GM12873 (cell line): Measurements from ENCODE around the gene SHPK.

ENCODE experiments used
- TF ChIP-seq, protein P1 (sequence below): IDR thresholded peaks from 2 replicates; pipeline ENCODE4 v1.5.1; 2012; ENCODE audit warnings: low read depth, mild to moderate bottlenecking, moderate library complexity, low read length, control low read depth; ENCODE audit not compliant: insufficient read depth; ENCODE audit errors: missing control alignments

Gene SHPK

GRCh38 chr17:3635474-3636153, 436 bp downstream of the SHPK start:
- TF ChIP-seq, protein P1, sequence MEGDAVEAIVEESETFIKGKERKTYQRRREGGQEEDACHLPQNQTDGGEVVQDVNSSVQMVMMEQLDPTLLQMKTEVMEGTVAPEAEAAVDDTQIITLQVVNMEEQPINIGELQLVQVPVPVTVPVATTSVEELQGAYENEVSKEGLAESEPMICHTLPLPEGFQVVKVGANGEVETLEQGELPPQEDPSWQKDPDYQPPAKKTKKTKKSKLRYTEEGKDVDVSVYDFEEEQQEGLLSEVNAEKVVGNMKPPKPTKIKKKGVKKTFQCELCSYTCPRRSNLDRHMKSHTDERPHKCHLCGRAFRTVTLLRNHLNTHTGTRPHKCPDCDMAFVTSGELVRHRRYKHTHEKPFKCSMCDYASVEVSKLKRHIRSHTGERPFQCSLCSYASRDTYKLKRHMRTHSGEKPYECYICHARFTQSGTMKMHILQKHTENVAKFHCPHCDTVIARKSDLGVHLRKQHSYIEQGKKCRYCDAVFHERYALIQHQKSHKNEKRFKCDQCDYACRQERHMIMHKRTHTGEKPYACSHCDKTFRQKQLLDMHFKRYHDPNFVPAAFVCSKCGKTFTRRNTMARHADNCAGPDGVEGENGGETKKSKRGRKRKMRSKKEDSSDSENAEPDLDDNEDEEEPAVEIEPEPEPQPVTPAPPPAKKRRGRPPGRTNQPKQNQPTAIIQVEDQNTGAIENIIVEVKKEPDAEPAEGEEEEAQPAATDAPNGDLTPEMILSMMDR = no peak

GRCh38 chr17:3632287-3632686, 3.8 kb downstream of the SHPK start:
- TF ChIP-seq, protein P1 = no peak

GRCh38 chr17:3630781-3631180, 5.3 kb downstream of the SHPK start:
- TF ChIP-seq, protein P1 = no peak

DNA sequence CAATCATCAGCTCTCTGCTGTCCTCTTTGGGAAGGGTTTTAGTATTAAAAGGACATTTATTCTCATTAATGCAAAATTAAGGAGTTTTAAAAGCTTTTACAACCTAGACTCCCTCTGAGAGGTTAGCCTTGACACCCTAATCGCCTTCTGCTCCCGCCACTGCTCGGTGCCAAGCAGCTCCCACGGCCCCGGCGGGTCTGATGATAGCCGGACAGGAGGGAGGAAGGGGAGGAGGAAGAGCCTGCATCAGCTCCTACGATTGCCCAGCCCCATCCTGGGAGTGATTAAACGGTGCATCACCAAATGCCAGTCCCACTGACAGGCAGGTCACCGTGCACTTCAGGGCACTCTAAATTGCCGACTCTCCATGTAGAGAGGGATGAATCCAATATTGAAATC, 8.3 kb downstream of the SHPK start:
- TF ChIP-seq, protein P1 = no peak

GRCh38 chr17:3626831-3627768, 8.9 kb downstream of the SHPK start:
- TF ChIP-seq, protein P1 = no peak

DNA sequence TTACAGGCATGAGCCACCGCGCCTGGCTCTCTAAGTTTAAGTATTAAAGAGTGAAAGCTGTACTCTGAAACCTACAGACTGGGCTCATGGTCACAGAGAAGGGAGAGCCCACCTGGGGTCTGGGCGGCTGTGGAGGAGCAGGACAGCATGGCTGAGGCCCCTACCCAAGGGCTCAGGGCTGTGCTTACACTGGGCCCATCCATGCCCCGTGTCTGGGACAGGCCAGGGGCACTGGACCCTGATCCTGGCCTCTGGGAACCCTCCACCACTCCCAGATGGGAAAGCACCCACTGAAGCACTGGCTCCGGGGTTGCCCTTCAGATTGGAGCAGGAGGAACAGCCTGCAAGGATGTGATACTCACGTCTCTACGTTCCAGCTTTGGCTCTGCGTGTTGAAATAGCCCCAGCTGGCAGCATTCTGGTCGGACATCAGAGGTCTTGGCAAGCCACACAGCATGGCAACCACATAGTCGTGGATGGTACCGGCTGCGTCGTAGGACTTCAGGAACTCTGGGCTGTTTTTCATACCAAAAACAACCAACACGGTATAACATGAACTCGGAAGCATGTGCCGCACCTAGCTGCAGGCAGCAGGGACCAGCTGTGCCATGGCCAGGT, 13.0 kb downstream of the SHPK start:
- TF ChIP-seq, protein P1 = no peak
